Stimulated activated CD4-positive, alpha-beta T cell treated with anti-CD3 and anti-CD28 coated beads, Interleukin-12 subunit alpha, Interleukin-12 subunit beta, amount 100 ng/mL, for 4 hours (primary cell): ENCODE measurements around the gene HAS3.
"Not testable (repeated sequence)": the region's sequence is repeated elsewhere in the genome, so short reads cannot be mapped to it uniquely, and the experiment has no call there.

Experiments
- DNase-seq: peaks from one replicate; pipeline ENCODE4 v3.0.0-alpha.2; 2020

The HAS3 gene, protein sequence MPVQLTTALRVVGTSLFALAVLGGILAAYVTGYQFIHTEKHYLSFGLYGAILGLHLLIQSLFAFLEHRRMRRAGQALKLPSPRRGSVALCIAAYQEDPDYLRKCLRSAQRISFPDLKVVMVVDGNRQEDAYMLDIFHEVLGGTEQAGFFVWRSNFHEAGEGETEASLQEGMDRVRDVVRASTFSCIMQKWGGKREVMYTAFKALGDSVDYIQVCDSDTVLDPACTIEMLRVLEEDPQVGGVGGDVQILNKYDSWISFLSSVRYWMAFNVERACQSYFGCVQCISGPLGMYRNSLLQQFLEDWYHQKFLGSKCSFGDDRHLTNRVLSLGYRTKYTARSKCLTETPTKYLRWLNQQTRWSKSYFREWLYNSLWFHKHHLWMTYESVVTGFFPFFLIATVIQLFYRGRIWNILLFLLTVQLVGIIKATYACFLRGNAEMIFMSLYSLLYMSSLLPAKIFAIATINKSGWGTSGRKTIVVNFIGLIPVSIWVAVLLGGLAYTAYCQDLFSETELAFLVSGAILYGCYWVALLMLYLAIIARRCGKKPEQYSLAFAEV

GRCh38 chr16:69105501-69106361, at the start of gene HAS3:
TSS of gene HAS3 (plus strand) at chr16:69105653. CDS start at chr16:69109396, 3,743 bp downstream.
- DNase-seq = peak; percentile 25

DNA sequence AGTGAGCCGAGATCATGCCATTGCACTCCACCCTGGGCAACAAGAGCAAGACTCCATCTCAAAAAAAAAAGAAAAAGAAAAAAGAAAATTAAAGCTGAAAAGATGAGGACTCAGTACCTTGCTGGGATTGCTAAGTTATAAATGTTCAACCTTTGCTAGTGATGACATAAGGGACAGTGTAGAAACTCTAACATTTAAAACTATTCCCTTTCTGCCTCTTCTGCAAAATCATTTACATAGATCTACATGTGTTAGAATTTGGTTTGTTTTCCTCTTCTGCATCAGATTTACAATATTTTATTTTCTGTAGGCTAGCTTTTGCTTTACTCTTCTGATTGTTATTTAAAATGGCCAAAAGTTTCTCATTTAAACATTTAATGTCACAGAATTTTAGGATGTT, 49.5 kb upstream of the HAS3 start:
- no peak for DNase-seq

DNA sequence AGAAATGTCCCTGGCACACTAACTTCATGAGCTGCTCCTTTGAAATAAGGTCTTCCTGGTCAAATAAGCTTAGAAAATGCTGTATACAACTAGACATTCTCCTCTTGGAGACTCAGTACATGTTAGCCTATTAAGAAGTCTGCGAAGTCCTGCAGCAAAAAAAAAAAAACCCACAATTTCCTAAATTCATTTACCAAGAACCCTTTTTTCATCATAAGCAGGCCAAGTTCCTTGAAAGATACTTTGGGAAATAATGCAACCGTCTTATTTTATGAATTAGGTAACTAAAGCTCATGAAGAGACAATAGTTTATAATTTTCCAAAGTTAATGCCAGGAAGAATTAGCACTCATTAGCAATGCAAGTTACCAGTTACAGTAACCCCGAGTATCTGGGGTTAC, 49.0 kb upstream of the HAS3 start:
- no peak for DNase-seq

DNA sequence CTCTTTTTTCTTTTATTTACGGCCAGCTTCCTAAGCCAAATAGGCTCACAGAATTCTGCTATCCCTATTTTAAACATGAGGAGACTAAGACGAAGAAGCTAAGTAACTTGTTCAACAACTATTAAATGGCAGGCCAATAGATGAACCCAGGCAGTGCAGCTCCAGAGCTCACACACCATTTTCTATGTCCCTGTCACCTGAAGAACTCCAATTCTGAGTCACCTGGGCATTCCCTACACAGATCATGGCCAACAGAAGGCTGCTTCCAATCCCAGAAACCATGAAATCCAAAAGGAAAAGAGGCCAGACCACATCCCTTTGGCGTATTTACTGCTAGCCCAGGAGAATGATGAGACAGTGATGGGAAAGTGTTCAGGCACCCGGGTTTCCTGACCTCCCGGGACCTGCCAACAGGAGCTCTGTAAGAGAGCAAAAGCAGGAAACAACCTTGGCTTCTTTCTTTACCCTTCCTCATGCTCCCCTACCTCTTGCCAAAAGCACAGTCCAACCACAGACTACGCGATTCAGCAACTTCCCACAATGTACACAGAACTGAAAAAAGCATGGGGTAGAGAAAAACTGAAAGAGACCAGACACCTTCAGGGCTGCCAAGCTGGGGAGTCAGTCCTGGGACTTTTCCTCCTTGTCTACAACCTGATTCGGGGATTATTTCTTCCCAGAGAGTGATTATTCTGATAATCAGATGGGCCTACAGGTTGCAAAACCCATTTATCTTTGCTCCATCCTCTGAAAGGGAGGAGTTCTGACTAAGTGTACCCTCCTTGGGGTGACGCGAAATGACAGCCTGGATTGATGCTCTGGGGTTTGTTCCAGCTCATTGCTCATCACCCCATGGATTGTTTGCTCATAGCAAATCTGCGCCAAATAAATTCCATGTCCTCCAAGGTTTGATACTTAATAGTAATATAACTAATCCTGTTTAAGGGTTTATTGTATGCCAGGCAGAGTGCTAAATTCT, 47.8 kb upstream of the HAS3 start:
- DNase-seq = no peak

- not testable (repeated sequence) for DNase-seq
Observed at GRCh38 chr16:69063491-69063890, 42.0 kb upstream of the HAS3 start.

- DNase-seq = no peak
Observed at GRCh38 chr16:69064124-69064763, 41.2 kb upstream of the HAS3 start.

- no peak for DNase-seq
Observed at GRCh38 chr16:69064764-69065313, 40.6 kb upstream of the HAS3 start.

- DNase-seq = no peak
Observed at GRCh38 chr16:69069504-69069903, 35.9 kb upstream of the HAS3 start.

GRCh38 chr16:69071036-69071435, 34.4 kb upstream of the HAS3 start:
- DNase-seq = no peak

- no peak for DNase-seq
Observed at GRCh38 chr16:69072640-69072974, 32.8 kb upstream of the HAS3 start.

GRCh38 chr16:69073181-69073702, 32.2 kb upstream of the HAS3 start:
- DNase-seq = no peak

DNA sequence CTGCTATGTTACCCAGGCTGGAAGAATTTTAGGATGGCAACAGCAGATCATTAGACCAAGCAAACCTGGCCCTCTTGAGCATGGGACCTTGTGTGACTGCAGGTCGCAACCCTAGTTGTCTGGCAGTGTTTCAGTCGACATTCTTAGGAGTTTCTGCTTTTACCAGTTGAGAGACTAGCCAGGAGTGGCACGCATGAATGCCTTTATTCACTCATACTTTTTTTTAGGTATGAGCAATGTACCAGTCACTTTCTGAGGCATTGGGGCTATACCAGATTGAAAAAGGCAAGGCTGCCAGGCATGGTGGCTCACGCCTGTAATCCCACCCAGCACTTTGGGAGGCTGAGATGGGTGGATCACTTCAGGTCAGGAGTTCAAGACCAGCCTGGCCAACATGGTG, 28.2 kb upstream of the HAS3 start:
- no peak for DNase-seq

GRCh38 chr16:69078073-69078472, 27.4 kb upstream of the HAS3 start:
- no peak for DNase-seq

- DNase-seq = no peak
Observed at GRCh38 chr16:69079697-69080096, 25.8 kb upstream of the HAS3 start.

GRCh38 chr16:69083306-69083941, 22.0 kb upstream of the HAS3 start:
- DNase-seq = no peak

- DNase-seq = no peak
Observed at GRCh38 chr16:69084289-69084688, 21.2 kb upstream of the HAS3 start.

- DNase-seq = no peak
Observed at GRCh38 chr16:69085032-69085695, 20.3 kb upstream of the HAS3 start.

GRCh38 chr16:69087161-69087581, 18.3 kb upstream of the HAS3 start:
- DNase-seq = no peak

- DNase-seq = no peak
Observed at GRCh38 chr16:69088684-69089083, 16.8 kb upstream of the HAS3 start.
